GM12878 (cell line): ENCODE results near the gene RALGPS1. TPM values are rescaled to one million over a fixed set of nuclear protein-coding genes. Genes with fewer than 3 reads are reported as not detected.

Source experiments
- ATAC-seq: fragments of 200-7000 bp; cut with Tn5 transposase; 3 replicates; pipeline ENCODE4 v1.9.1; 2020; ENCODE audit warnings: mild to moderate bottlenecking, moderate library complexity
- BruUV-seq: library from RNA; stranded (reverse); fragments of 400-500 nt; replicated peaks from 2 replicates; lab custom pipeline; 2021; lab: Mats Ljungman, UMichigan
- CTCF ChIA-PET: fragments of 300-600 bp; sonication (Branson Sonifier 250); formaldehyde crosslinking; extraction: SDS; loops from one replicate; lab custom pipeline; 2021; ENCODE audit warnings: inconsistent platforms; lab: Yijun Ruan, JAX
- POLR2A ChIA-PET: fragments of 350-600 bp; formaldehyde crosslinking; extraction: SDS; loops from one replicate; lab custom pipeline; 2021; ENCODE audit warnings: inconsistent platforms; lab: Charles Lee
- RAD21 ChIA-PET: fragments of 300-600 bp; sonication (Branson Sonifier 250); formaldehyde crosslinking; loops from one replicate; lab custom pipeline; 2023; ENCODE audit warnings: antibody characterized with exemption; ENCODE audit not compliant: unreplicated experiment; lab: Charles Lee
- SMC1A ChIA-PET: fragments of 300-600 bp; sonication (Branson Sonifier 250); formaldehyde crosslinking; loops from one replicate; lab custom pipeline; 2023; ENCODE audit not compliant: unreplicated experiment, uncharacterized antibody; lab: Charles Lee
- DNase-seq: peaks from one replicate; pipeline ENCODE4 v3.0.0-alpha.2; 2011; ENCODE audit warnings: low read depth, low spot score
- FAIRE-seq: peaks from 3 replicates; lab custom pipeline; 2011; peaks lifted over from hg19 to GRCh38; lab: Jason Lieb, UNC
- H2AFZ ChIP-seq: 2 replicates; pipeline ENCODE4 v1.6.0; 2011; ENCODE audit warnings: low read depth, low read length, control low read depth; ENCODE audit not compliant: control insufficient read depth
- H3K27ac ChIP-seq: 2 replicates; pipeline ENCODE4 v1.5.1; 2011; ENCODE audit warnings: control low read depth; ENCODE audit not compliant: control insufficient read depth, insufficient read depth
- H3K27me3 ChIP-seq, 2 experiments: replicated peaks in 1 of 2; 2 replicates each; pipeline versions ENCODE4 v1.6.0 to v1.6.1; 2011; ENCODE audit warnings: low read length in 1 of 2; ENCODE audit not compliant: control insufficient read depth in 2 of 2, insufficient read depth in 2 of 2
- H3K36me3 ChIP-seq, 2 experiments: 2 replicates each; pipeline ENCODE4 v1.5.1; 2011; ENCODE audit warnings: low read length in 1 of 2; ENCODE audit not compliant: control insufficient read depth in 2 of 2, insufficient read depth in 2 of 2
- H3K4me1 ChIP-seq: 2 replicates; pipeline ENCODE4 v1.6.1; 2011; ENCODE audit warnings: mild to moderate bottlenecking, low read length, moderate library complexity, mixed read lengths; ENCODE audit not compliant: control insufficient read depth, insufficient read depth
- H3K4me2 ChIP-seq: 2 replicates; pipeline ENCODE4 v1.6.0; 2011; ENCODE audit warnings: control low read depth; ENCODE audit not compliant: control insufficient read depth, insufficient read depth
- H3K4me3 ChIP-seq: fragments of 200-600 bp; sonication (generic); 2 replicates; pipeline ENCODE4 v1.5.1; 2016
- H3K79me2 ChIP-seq: 2 replicates; pipeline ENCODE4 v1.6.0; 2011; ENCODE audit warnings: low read length; ENCODE audit not compliant: control insufficient read depth, insufficient read depth
- H3K9ac ChIP-seq: 2 replicates; pipeline ENCODE4 v1.8.0; 2011; ENCODE audit warnings: low read length, control low read depth, mixed read lengths; ENCODE audit not compliant: control insufficient read depth, insufficient read depth
- H3K9me3 ChIP-seq: replicated peaks from 3 replicates; pipeline ENCODE4 v1.5.1; 2011; ENCODE audit warnings: mild to moderate bottlenecking, low read length; ENCODE audit not compliant: control insufficient read depth, insufficient read depth
- H4K20me1 ChIP-seq: 2 replicates; pipeline ENCODE4 v1.6.0; 2011; ENCODE audit not compliant: control insufficient read depth, insufficient read depth
- CBFB ChIP-seq: IDR thresholded peaks from 2 replicates; pipeline ENCODE4 v1.6.1; 2016; ENCODE audit warnings: antibody characterized with exemption, low read depth
- ETV6 ChIP-seq, 2 experiments: fragments of 450-650 bp in 1 of 2; IDR thresholded peaks in 1 of 2; conservative IDR thresholded peaks in 1 of 2; 2 replicates each; pipeline ENCODE4 v1.6.1; 2014; ENCODE audit warnings: antibody characterized with exemption in 1 of 2, borderline replicate concordance in 1 of 2, low read depth in 1 of 2, mild to moderate bottlenecking in 1 of 2, moderate library complexity in 1 of 2
- FOXK2 ChIP-seq: fragments of 450-650 bp; IDR thresholded peaks from 2 replicates; pipeline ENCODE4 v1.6.1; 2017; ENCODE audit warnings: mild to moderate bottlenecking, moderate library complexity
- KLF5 ChIP-seq: fragments of 450-650 bp; IDR thresholded peaks from 2 replicates; pipeline ENCODE4 v1.6.1; 2014; ENCODE audit warnings: mild to moderate bottlenecking; ENCODE audit not compliant: partially characterized antibody
- MEF2A ChIP-seq: IDR thresholded peaks from 2 replicates; pipeline ENCODE4 v1.6.1; 2011; ENCODE audit warnings: low read depth, mild to moderate bottlenecking, low read length, moderate library complexity; ENCODE audit not compliant: insufficient read depth
- MEF2B ChIP-seq: fragments of 450-650 bp; IDR thresholded peaks from 2 replicates; pipeline ENCODE4 v1.6.1; 2018; ENCODE audit warnings: mild to moderate bottlenecking, moderate library complexity; ENCODE audit not compliant: partially characterized antibody, poor library complexity, severe bottlenecking
- NFXL1 ChIP-seq: fragments of 450-650 bp; IDR thresholded peaks from 2 replicates; pipeline ENCODE4 v1.6.1; 2017; ENCODE audit warnings: antibody characterized with exemption, mild to moderate bottlenecking, borderline replicate concordance
- NR2C1 ChIP-seq: fragments of 450-650 bp; IDR thresholded peaks from 2 replicates; pipeline ENCODE4 v1.6.1; 2017; ENCODE audit warnings: antibody characterized with exemption, mild to moderate bottlenecking, moderate library complexity
- NR2C2 ChIP-seq: IDR thresholded peaks from 2 replicates; pipeline ENCODE4 v1.6.1; 2011; ENCODE audit warnings: borderline replicate concordance, low read depth; ENCODE audit not compliant: control insufficient read depth, insufficient read length
- POLR2A ChIP-seq: IDR thresholded peaks from 2 replicates; pipeline ENCODE4 v1.6.1; 2011; ENCODE audit warnings: low read depth, mild to moderate bottlenecking, low read length
- POLR2AphosphoS5 ChIP-seq: IDR thresholded peaks from 2 replicates; pipeline ENCODE4 v1.6.1; 2011; ENCODE audit warnings: mild to moderate bottlenecking, low read length, inconsistent platforms
- SUZ12 ChIP-seq: fragments of 200-600 bp; sonication (generic); IDR thresholded peaks from one replicate; pipeline ENCODE4 v1.6.1; 2018; ENCODE audit warnings: antibody characterized with exemption, mild to moderate bottlenecking; ENCODE audit not compliant: unreplicated experiment
- TARDBP ChIP-seq: IDR thresholded peaks from 2 replicates; pipeline ENCODE4 v1.6.1; 2016; ENCODE audit warnings: borderline replicate concordance
- ZNF24 ChIP-seq: fragments of 450-650 bp; IDR thresholded peaks from 2 replicates; pipeline ENCODE4 v1.6.1; 2017; ENCODE audit warnings: antibody characterized with exemption, mild to moderate bottlenecking
- ZNF274 ChIP-seq: IDR thresholded peaks from one replicate; pipeline ENCODE4 v1.8.0; 2011; ENCODE audit not compliant: insufficient read length, insufficient read depth
- WGBS: methylation state at CpG from one replicate; pipeline ENCODE4 v1.1.6; 2016; ENCODE audit warnings: low lambda C conversion rate; ENCODE audit not compliant: insufficient replicate concordance, insufficient coverage; ENCODE audit errors: missing lambda C conversion rate; 5-methylcytosine and 5-hydroxymethylcytosine counted together
- in situ Hi-C: fragments of 300-500 bp; cut with MboI; formaldehyde crosslinking; loops from 9 replicates; pipeline ENCODE4 v1.14.3; 2018; ENCODE audit warnings: mixed read lengths
- intact Hi-C: fragments of 100-400 bp; cut with micrococcal nuclease; formaldehyde crosslinking; loops from one replicate; pipeline ENCODE4 v1.14.2; 2022; ENCODE audit not compliant: unreplicated experiment
- polyA plus RNA-seq, 11 experiments: library from polyadenylated mRNA; depleted of rRNA in 4 of 11; unstranded in 6 of 11; stranded (reverse) in 5 of 11; fragments of >200 nt; fragmentation: Nextera tagmentation in 4 of 11; fragmentation: Illumina TruSeq in 1 of 11; extraction: Ambion mirVana in 4 of 11; extraction: Trizol in 1 of 11; gene quantifications; 1 replicate in 1 of 11; 2 replicates in 10 of 11; pipeline versions ENCODE4 v1.2.1 to v1.2.3, GENCODE V29; 2011 to 2016; ENCODE audit warnings: inconsistent platforms in 2 of 11, missing spikeins in 2 of 11, low read depth in 1 of 11
- total RNA-seq, 4 experiments: library from RNA; depleted of rRNA in 3 of 4; stranded (reverse); fragments of >200 nt in 3 of 4; fragmentation: Illumina TruSeq in 1 of 4; extraction: Trizol in 1 of 4; gene quantifications; 2 replicates each; pipeline versions ENCODE4 v1.2.1 to v1.2.3, GENCODE V29; 2013 to 2021
- TF ChIP-seq, protein P1 (sequence below): fragments of 450-650 bp; IDR thresholded peaks from 2 replicates; pipeline ENCODE4 v1.6.1; 2016; ENCODE audit warnings: mild to moderate bottlenecking

RALGPS1 gene
- total and polyA plus RNA-seq, 10 of the 15 experiments (the other 5 are each of a cell fraction or from before 2014, with no cell fraction given) = 0.13 to 5.6 (median 2.7) TPM

DNA sequence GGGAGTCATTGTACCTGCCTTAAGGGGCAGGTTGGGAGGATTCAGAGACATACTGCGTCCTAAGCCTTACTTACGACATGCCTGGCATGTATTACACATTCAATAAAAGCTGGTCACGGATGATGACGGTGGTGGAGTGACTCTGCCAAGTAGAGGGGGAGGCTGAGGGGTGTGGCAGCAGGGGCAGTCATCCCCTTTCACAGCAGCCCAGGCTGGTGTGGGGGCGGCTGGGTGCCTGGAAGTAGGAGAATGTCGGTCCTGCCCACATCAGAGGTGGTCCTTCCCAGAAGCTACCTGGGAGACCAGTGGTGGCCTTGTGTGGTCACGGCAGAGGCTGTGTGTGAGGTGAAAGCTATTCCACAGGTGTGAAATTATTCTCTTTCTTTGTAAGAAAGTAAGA is 45.2 kb upstream of the RALGPS1 start:
- no peak for FAIRE-seq
- Histone ChIP-seq H3K9me3 (no peaks in the 10 kb centered on the region), H3K79me2 (peaks cover 11% of the 10 kb centered on the region), H3K4me2 (no peak overlapping the region), H3K27ac (no peak overlapping the region), H3K27me3 (no peaks in the 10 kb centered on the region), H3K36me3 (peaks cover 0 to 7% of the 10 kb centered on the region in 2 experiments; a peak in 1 of 4 replicates), H3K4me3 (no peak overlapping the region), H3K9ac (no peak overlapping the region), H2AFZ (no peak overlapping the region), H4K20me1 (no peaks in the 10 kb centered on the region), H3K4me1 (peaks cover 16% of the 10 kb centered on the region)
- intact Hi-C loops (no loop called here), in situ Hi-C loops (no loop called here)
- TF ChIP-seq NR2C2 (no peak), NFXL1 (no peak), MEF2A (no peak), CBFB (no peak), POLR2A (no peak), MEF2B (no peak), TARDBP (no peak), ZNF24 (no peak), POLR2AphosphoS5 (no peak), NR2C1 (no peak), SUZ12 (no peak), KLF5 (no peak), ZNF274 (no peak), FOXK2 (no peak), ETV6 (conservative IDR thresholded peaks at IDR 0.05 in 1 of 2, IDR thresholded peaks at IDR 0.05 in 1 of 2; ENCODE audit: borderline replicate concordance in 1 of 2, low read depth in 1 of 2) (no peak)
- TF ChIP-seq, protein P1, sequence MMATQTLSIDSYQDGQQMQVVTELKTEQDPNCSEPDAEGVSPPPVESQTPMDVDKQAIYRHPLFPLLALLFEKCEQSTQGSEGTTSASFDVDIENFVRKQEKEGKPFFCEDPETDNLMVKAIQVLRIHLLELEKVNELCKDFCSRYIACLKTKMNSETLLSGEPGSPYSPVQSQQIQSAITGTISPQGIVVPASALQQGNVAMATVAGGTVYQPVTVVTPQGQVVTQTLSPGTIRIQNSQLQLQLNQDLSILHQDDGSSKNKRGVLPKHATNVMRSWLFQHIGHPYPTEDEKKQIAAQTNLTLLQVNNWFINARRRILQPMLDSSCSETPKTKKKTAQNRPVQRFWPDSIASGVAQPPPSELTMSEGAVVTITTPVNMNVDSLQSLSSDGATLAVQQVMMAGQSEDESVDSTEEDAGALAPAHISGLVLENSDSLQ = no peak
- DNase-seq = no peak
- ATAC-seq = no peak
- BruUV-seq = no TSS peak
- ChIA-PET RAD21 (interaction anchor here (1.3 kb wide), 1 partner anchor 30 kb away, joined by 3 read pairs; no protein-coding TSS in a partner anchor), CTCF (interaction anchor here (1.3 kb wide), 1 partner anchor 346 kb away, joined by 3 read pairs; no protein-coding TSS in a partner anchor), SMC1A (interaction anchor here (1.9 kb wide), 1 partner anchor 15 kb away, joined by 5 read pairs; no protein-coding TSS in a partner anchor), POLR2A (no interaction called here)
- 92% methylated on average over 7 of the region's 7 CpGs for WGBS
